Subcutaneous adipose tissue (tissue), 4 donors: ENCODE data around the gene GID8. TPM values are rescaled to one million over a fixed set of nuclear protein-coding genes. Genes with fewer than 3 reads are reported as not detected.

Source experiments
- total RNA-seq, 4 donors: library from RNA; depleted of rRNA; stranded (reverse); fragments of >200 nt; gene quantifications; one replicate each; pipeline ENCODE4 v1.1.0, GENCODE V29; 2016

Gene GID8
- total RNA-seq, 4 donors from 2014 or later: 15.3 to 32.2 (median 23.6) TPM

Other genes with a start within 250 kb of the GID8 start
- gene NTSR1, start 229.3 kb upstream of the GID8 start, total RNA-seq: under 1 TPM in 1 of 4 donors, not detected in 3; 0.16 TPM
- 10 to 100 TPM in 1 of 4 donors, 1 to 10 TPM in 3; 6.2 to 11.0 (median 9.4) TPM for gene MRGBP, start 141.7 kb upstream of the GID8 start, total RNA-seq
- 10 to 100 TPM; 17.4 to 67.1 (median 44.4) TPM for gene OGFR, start 133.3 kb upstream of the GID8 start, total RNA-seq
- 1 to 10 TPM in 1 of 4 donors, under 1 TPM in 1, not detected in 2; 0.22 to 1.3 TPM for gene COL9A3, start 121.1 kb upstream of the GID8 start, total RNA-seq
- 10 to 100 TPM in 2 of 4 donors, 1 to 10 TPM in 2; 7.6 to 13.8 (median 10.8) TPM for gene TCFL5, start 76.3 kb upstream of the GID8 start, total RNA-seq
- 10 to 100 TPM; 38.2 to 68.8 (median 46.6) TPM for gene DIDO1, start 11.6 kb upstream of the GID8 start, total RNA-seq
- 1 to 10 TPM in 3 of 4 donors, under 1 TPM in 1; 0.38 to 6.8 (median 2.1) TPM for gene SLC17A9, start 14.6 kb downstream of the GID8 start, total RNA-seq
- not detected for gene BHLHE23, start 68.8 kb downstream of the GID8 start, total RNA-seq